Uterus (tissue), 4 donors: ENCODE results near the gene RNASE2. TPM values are rescaled to one million over a fixed set of nuclear protein-coding genes. Genes with fewer than 3 reads are reported as not detected.
"Not testable (repeated sequence)": the region's sequence is repeated elsewhere in the genome, so short reads cannot be mapped to it uniquely, and the experiment has no call there.

Source experiments
- DNase-seq, 2 donors: peaks; one replicate each; pipeline ENCODE4 v3.0.0-alpha.2; 2019 to 2020
- H3K27ac ChIP-seq, 2 donors: fragments of 200-600 bp; sonication (generic); 1 replicate in 1 of 2; 2 replicates in 1 of 2; pipeline ENCODE4 v1.5.1; 2016 to 2018
- H3K27me3 ChIP-seq, 2 donors: fragments of 200-600 bp; sonication (generic); one replicate each; pipeline ENCODE4 v1.5.1; 2018 to 2019; ENCODE audit warnings: control low read depth in 1 of 2
- H3K36me3 ChIP-seq, 2 donors: fragments of 200-600 bp; sonication (generic); one replicate each; pipeline ENCODE4 v1.5.1; 2019; ENCODE audit warnings: control low read depth in 1 of 2
- H3K4me1 ChIP-seq, 2 donors: fragments of 200-600 bp; sonication (generic); one replicate each; pipeline ENCODE4 v1.5.1; 2018 to 2019; ENCODE audit warnings: control low read depth in 1 of 2
- H3K4me3 ChIP-seq, 2 donors: fragments of 200-600 bp; sonication (generic); 1 replicate in 1 of 2; 2 replicates in 1 of 2; pipeline ENCODE4 v1.5.1; 2018 to 2019; ENCODE audit warnings: mild to moderate bottlenecking in 1 of 2
- H3K9me3 ChIP-seq, 2 donors: fragments of 200-600 bp; sonication (generic); one replicate each; pipeline ENCODE4 v1.5.1; 2019; ENCODE audit warnings: control low read depth in 1 of 2
- POLR2A ChIP-seq, 2 donors: fragments of 450-650 bp; IDR thresholded peaks; one replicate each; pipeline ENCODE4 v1.6.1; 2016; ENCODE audit warnings: antibody characterized with exemption in 2 of 2, mild to moderate bottlenecking in 1 of 2, moderate library complexity in 1 of 2
- intact Hi-C: fragments of 100-400 bp; cut with DNase I; formaldehyde crosslinking; loops from one replicate; pipeline ENCODE4 v1.15.1; 2023; ENCODE audit warnings: low total_unique reads
- total RNA-seq, 4 donors: library from RNA; depleted of rRNA in 3 of 4; stranded (reverse); fragments of >200 nt in 3 of 4; gene quantifications; one replicate each; pipeline versions ENCODE4 v1.1.0 to v1.2.4, GENCODE V29; 2014 to 2023
- TF ChIP-seq, protein P1 (sequence below), 4 experiments: fragments of 200-600 bp in 2 of 4; fragments of 450-650 bp in 2 of 4; sonication (generic) in 2 of 4; IDR thresholded peaks; one replicate each; pipeline ENCODE4 v1.5.1; 2016 to 2019; ENCODE audit warnings: antibody characterized with exemption in 4 of 4, mild to moderate bottlenecking in 2 of 4, moderate library complexity in 1 of 4
- donor health status: DM: yes; HTN: yes; CAD: no.

Gene RNASE2
- total RNA-seq, 4 donors from 2014 or later, result 0.51 to 1.8 (median 1.0) TPM; not detected in 1

DNA sequence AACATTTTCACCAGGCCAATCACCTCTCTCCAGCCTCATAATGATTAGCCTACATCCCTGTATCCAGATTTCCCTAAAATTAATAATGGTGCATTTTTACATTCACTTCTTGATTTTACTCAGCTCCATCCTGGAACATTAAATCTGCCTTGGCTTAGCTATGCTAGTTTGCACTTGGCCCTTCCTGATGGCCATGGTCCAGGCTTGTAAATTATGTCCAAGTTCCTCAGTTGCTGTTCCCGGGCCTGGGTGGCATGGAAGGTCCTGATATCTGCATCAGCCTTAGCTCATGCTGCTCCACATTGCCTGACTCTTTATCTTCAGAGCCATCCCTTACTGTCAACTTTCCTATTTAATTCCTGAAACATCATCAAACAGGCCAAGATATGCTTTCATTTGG, 23.4 kb downstream of the RNASE2 start:
- intact Hi-C loops, result no loop called here
- Histone ChIP-seq H3K27me3 (no peaks in the 10 kb centered on the region), H3K9me3 (no peaks in the 10 kb centered on the region), H3K4me3 (no peak overlapping the region), H3K4me1 (no peaks in the 10 kb centered on the region), H3K27ac (no peak overlapping the region), H3K36me3 (no peaks in the 10 kb centered on the region)
- no peak for DNase-seq
- TF ChIP-seq, protein P1, sequence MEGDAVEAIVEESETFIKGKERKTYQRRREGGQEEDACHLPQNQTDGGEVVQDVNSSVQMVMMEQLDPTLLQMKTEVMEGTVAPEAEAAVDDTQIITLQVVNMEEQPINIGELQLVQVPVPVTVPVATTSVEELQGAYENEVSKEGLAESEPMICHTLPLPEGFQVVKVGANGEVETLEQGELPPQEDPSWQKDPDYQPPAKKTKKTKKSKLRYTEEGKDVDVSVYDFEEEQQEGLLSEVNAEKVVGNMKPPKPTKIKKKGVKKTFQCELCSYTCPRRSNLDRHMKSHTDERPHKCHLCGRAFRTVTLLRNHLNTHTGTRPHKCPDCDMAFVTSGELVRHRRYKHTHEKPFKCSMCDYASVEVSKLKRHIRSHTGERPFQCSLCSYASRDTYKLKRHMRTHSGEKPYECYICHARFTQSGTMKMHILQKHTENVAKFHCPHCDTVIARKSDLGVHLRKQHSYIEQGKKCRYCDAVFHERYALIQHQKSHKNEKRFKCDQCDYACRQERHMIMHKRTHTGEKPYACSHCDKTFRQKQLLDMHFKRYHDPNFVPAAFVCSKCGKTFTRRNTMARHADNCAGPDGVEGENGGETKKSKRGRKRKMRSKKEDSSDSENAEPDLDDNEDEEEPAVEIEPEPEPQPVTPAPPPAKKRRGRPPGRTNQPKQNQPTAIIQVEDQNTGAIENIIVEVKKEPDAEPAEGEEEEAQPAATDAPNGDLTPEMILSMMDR (IDR thresholded peaks at IDR 0.05), result no peak
- TF ChIP-seq POLR2A (IDR thresholded peaks at IDR 0.05), result no peak

DNA sequence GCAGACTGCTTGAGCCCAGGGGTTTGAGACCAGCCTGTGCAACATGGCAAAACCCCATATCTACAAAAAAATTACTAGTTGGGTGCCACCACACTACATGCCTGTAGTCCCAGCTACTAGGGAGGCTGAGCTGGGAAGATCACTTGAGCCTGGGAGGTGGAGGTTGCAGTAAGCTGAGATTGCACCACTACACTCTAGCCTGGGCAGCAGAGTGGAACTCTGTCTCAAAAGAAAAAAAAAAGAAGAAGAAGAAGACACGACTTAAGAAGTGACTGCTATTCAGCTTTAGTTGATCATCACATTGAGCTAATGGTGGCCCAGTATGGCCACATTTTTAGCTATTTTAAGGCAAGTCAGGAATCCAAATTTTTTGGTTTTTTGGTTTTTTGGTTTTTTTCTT, 25.6 kb downstream of the RNASE2 start:
- DNase-seq, result no peak
- no peaks in the 10 kb centered on the region for H3K9me3 ChIP-seq
- TF ChIP-seq, protein P1 (IDR thresholded peaks at IDR 0.05), result no peak
- no peak for TF ChIP-seq POLR2A (IDR thresholded peaks at IDR 0.05)
- H3K27me3 ChIP-seq, result no peaks in the 10 kb centered on the region
- no peaks in the 10 kb centered on the region for H3K4me1 ChIP-seq
- intact Hi-C loops, result no loop called here
- H3K36me3 ChIP-seq, result no peaks in the 10 kb centered on the region
- H3K27ac ChIP-seq, result no peak overlapping the region
- no peak overlapping the region for H3K4me3 ChIP-seq

DNA sequence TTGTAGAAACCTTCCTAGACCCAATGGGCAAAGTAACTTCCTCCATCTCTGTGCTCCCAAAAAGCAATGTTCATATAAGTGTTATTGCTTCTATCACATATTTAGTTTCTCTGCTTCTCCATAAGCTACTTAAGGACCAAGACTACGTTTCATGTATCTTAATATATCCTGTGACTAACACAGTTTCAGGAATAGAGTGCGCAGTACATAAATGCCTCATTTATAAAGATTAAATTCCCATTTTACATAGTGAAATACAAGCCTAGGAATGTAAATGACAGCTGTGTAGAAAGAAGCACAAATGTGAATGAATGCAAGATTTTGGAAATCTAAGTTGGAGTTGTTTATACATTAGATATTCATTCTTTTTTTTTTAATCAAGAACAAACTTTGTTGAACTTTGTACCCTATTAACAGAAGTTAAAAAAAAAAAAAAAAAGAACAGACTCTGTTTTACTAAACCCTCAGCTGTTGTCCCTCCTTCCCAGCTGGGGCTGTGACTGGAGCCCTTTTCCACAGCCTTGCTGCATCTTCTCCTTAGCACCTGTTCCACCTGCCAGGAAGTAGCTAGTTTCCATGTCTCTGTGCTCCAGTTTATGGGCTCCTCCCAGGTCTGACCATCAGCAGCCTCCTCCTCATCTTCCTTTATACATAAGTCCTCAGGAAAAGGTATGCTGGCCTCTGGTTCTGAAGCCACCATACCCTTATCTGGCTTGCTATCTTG, 27.5 kb downstream of the RNASE2 start:
- TF ChIP-seq, protein P1 (IDR thresholded peaks at IDR 0.05), result no peak
- TF ChIP-seq POLR2A (IDR thresholded peaks at IDR 0.05), result no peak
- H3K9me3 ChIP-seq, result no peaks in the 10 kb centered on the region
- no peaks in the 10 kb centered on the region for H3K4me1 ChIP-seq
- no peaks in the 10 kb centered on the region for H3K36me3 ChIP-seq
- DNase-seq, result no peak
- no peak overlapping the region for H3K27ac ChIP-seq
- no peaks in the 10 kb centered on the region for H3K27me3 ChIP-seq
- intact Hi-C loops, result no loop called here
- H3K4me3 ChIP-seq, result no peak overlapping the region

DNA sequence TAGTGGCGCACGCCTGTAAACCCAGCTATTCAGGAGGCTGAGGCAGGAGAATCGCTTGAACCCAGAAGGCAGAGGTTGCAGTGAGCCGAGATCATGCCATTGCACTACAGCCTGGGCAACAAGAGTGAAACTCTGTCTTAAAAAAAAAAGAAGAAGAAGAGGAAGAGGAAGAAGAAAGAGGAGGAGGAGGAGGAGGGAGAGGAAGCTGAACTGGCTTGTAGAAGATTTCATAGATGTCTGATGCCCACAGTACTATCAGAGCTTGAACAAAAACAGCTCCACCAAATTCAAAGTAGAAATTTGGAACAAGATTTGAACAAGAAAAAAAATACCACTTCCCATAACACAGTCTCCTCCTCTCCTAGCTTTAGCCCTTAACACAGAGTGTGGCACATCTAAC, 30.4 kb downstream of the RNASE2 start:
- H3K4me3 ChIP-seq, intact Hi-C loops, H3K4me1 ChIP-seq, H3K9me3 ChIP-seq, H3K27ac ChIP-seq, DNase-seq, H3K36me3 ChIP-seq, H3K27me3 ChIP-seq: not testable (repeated sequence)

- intact Hi-C loops, result no loop called here
- H3K27me3 ChIP-seq, result no peaks in the 10 kb centered on the region
- peaks cover 0 to 11% of the 10 kb centered on the region in 2 donors for H3K4me1 ChIP-seq
- no peaks in the 10 kb centered on the region for H3K36me3 ChIP-seq
- no peak overlapping the region for H3K4me3 ChIP-seq
- peak; percentile 35 to 52 for DNase-seq
- H3K27ac ChIP-seq, result peak overlapping the region; percentile 63 to 68
- TF ChIP-seq, protein P1 (IDR thresholded peaks at IDR 0.05), result no peak
- TF ChIP-seq POLR2A (IDR thresholded peaks at IDR 0.05), result no peak
- no peaks in the 10 kb centered on the region for H3K9me3 ChIP-seq
These were observed 31.5 kb downstream of the RNASE2 start for GRCh38 chr14:20986811-20987210.
